H54 (cell line): Measurements from ENCODE around the gene ZNF213.

ENCODE experiments used
- DNase-seq: peaks from one replicate; pipeline ENCODE4 v3.0.0; 2011; ENCODE audit warnings: low spot score, mixed read lengths; ENCODE audit not compliant: insufficient read length
- FAIRE-seq: peaks from 3 replicates; lab custom pipeline; 2011; peaks lifted over from hg19 to GRCh38; lab: Jason Lieb, UNC
- POLR2A ChIP-seq: IDR thresholded peaks from 2 replicates; pipeline ENCODE4 v1.6.1; 2011; ENCODE audit warnings: low read depth, mild to moderate bottlenecking, low read length

Gene ZNF213, protein sequence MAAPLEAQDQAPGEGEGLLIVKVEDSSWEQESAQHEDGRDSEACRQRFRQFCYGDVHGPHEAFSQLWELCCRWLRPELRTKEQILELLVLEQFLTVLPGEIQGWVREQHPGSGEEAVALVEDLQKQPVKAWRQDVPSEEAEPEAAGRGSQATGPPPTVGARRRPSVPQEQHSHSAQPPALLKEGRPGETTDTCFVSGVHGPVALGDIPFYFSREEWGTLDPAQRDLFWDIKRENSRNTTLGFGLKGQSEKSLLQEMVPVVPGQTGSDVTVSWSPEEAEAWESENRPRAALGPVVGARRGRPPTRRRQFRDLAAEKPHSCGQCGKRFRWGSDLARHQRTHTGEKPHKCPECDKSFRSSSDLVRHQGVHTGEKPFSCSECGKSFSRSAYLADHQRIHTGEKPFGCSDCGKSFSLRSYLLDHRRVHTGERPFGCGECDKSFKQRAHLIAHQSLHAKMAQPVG

DNA sequence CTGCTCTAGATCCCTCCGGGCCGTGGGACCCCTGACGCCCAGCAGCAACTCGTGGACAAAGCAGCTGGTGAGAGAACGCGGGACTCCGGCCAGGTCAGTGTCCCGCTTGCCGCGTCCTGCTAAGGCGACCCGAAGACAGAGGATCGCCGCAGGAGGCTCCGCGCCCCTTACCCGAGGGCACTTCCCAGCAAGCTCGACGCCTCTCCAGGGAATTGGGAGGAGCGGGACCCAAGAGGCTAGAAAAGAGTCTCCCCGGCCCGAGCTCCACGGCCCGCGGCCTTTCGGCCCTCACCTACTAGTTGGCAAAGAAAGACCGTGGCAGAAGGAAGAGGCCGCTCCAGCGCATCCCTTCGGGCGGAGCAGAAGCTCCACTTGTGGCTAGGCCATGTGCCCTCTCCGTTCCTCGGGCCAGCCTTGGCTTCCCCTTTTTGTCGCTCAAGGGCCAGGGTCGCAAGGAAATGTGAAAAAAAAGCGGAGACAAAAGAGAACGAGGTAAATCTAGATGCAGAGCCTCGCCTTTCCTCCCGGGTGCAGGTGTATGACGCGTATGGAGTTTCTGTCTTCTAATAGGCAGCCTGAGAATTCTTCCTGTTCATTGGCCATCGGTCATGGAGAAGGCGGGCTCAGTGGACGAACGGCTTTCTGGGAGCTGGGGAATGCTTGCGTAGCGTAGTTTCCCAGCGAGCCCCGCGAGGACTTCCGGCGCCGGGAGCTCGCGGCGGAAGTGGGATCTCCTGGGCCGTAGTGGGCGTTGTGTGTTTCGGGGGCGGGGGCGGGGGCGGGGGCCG is at the start of gene ZNF213:
ZNF213 (plus strand) TSS at position 692 of the 788 bp plus-strand sequence. CDS start 2,252 bp downstream, outside the sequence.
- peak; percentile 80 for FAIRE-seq
- peak; percentile 96 for DNase-seq
- TF ChIP-seq POLR2A = no peak; the same call in 1 of the 2 replicates

DNA sequence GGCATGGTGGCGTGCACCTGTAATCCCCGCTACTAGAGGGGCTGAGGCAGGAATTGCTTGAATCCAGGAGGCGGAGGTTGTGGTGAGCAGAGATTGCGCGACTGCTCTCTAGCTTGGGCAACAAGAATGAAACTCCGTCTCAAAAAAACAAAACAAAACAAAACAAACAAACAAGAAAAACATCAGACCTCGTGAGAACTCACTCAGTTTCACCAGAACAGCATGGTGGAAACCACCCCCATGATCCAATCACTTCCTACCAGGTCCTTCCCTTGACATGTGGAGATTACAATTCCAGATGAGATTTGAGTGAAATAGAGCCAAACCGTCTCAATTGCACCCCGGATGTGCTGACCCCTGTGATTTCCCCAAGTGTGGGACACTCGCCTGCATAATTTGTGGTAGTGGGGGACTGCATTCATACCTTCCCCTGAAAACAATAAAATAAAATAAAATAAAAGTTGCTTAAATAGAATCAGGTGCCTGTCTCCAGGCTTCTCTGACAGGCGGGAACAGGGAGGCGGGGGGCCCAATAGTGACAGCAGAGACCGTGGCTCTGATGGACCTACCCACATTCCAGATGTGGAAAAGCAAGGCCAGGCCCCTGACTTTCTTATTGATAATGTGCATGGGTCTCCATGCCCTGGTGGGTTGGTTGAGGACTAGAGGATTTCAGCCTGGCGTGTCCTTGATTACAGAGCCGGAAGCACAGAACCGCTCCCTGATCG is 48.8 kb upstream of the ZNF213 start:
- no peak for DNase-seq
- TF ChIP-seq POLR2A = no peak
- FAIRE-seq = no peak

DNA sequence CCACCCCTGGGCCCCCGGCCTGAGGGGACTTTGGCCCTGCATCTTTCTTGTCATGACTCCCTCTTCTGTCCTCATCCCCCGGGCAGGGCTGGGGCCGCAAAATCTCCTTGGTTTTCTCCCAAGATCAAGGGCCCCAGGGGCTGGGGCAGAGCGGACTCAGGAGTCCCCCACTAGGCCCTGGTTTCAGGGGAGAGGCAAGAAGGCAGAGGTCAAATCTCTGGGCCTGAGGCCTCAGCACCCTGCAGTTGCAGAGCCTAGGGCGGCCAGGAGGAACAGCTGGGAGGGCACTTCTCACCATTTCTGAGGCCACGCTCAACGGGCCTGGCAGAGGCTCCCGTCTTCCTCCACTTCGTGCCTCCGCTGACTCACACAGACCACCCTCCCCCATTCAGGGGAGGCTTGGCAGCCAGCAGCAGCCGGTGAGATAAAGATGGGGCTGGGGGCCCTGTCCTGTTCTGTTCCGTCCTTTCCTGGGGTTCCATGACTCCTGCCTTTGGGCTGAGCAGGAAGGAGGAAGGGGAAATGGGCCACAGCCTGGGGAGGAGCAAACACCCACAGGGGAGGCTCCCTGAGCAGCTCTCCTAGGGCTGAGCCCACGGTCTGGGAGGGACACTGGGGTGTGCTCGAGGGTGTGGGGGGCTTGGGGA is 48.1 kb upstream of the ZNF213 start:
- no peak for FAIRE-seq
- DNase-seq = no peak
- no peak for TF ChIP-seq POLR2A

- DNase-seq (no peak), FAIRE-seq (no peak)
- TF ChIP-seq POLR2A = no peak
Observed at GRCh38 chr16:3087243-3088235, 47.3 kb upstream of the ZNF213 start.

- DNase-seq (no peak), FAIRE-seq (no peak)
- no peak for TF ChIP-seq POLR2A
Observed at GRCh38 chr16:3088450-3088849, 46.4 kb upstream of the ZNF213 start.

- no peak for FAIRE-seq
- no peak for DNase-seq
- no peak for TF ChIP-seq POLR2A
Observed at GRCh38 chr16:3088925-3089716, 45.7 kb upstream of the ZNF213 start.

GRCh38 chr16:3089717-3090592 is 44.9 kb upstream of the ZNF213 start:
- FAIRE-seq (no peak), DNase-seq (no peak)

DNA sequence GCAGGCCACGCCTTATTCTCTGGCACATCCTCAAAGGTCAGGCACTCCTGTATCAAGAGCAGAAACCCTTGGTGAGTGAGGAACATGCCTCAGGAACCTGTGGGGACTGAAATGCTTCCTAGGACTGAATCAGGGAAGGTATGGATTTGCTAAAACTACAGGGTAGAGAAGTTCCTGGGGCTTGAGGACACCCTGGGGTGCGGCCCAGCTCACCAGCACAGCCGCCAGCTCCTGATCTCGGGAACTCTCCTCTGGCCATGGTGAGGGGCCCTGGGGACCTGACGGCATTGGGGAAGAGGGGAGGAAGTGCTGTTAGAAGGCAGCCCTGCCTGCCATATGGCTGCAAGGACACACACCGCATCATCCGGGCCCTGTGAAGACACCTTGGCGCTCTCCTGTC is 43.3 kb upstream of the ZNF213 start:
- FAIRE-seq (no peak), DNase-seq (no peak)
- no peak for TF ChIP-seq POLR2A

More at GRCh38 chr16:3089717-3090592, 44.9 kb upstream of the ZNF213 start:
- TF ChIP-seq POLR2A = no peak

GRCh38 chr16:3092501-3092941 is 42.3 kb upstream of the ZNF213 start:
- FAIRE-seq (no peak), DNase-seq (no peak)
- TF ChIP-seq POLR2A = no peak

GRCh38 chr16:3094289-3095027 is 40.4 kb upstream of the ZNF213 start:
- no peak for FAIRE-seq
- TF ChIP-seq POLR2A = no peak
- DNase-seq = peak; percentile 77
